Endometrial microvascular endothelial cells (primary cell): ENCODE measurements around the gene ZGRF1. TPM values are rescaled to one million over a fixed set of nuclear protein-coding genes. Genes with fewer than 3 reads are reported as not detected.
"Not testable (repeated sequence)": the region's sequence is repeated elsewhere in the genome, so short reads cannot be mapped to it uniquely, and the experiment has no call there.

Experiments used
- in situ Hi-C: cut with HindIII; loops from 2 replicates; pipeline ENCODE4 v1.10.0; 2017; ENCODE audit warnings: low sequenced_read_pairs, low pct_unique_long_range_greater_than_20kb; ENCODE audit errors: inconsistent ontology term
- total RNA-seq: library from RNA; depleted of rRNA; stranded (reverse); fragments of >200 nt; gene quantifications from one replicate; pipeline ENCODE4 v1.2.3, GENCODE V29; 2015; ENCODE audit errors: inconsistent ontology term

ZGRF1 gene, protein sequence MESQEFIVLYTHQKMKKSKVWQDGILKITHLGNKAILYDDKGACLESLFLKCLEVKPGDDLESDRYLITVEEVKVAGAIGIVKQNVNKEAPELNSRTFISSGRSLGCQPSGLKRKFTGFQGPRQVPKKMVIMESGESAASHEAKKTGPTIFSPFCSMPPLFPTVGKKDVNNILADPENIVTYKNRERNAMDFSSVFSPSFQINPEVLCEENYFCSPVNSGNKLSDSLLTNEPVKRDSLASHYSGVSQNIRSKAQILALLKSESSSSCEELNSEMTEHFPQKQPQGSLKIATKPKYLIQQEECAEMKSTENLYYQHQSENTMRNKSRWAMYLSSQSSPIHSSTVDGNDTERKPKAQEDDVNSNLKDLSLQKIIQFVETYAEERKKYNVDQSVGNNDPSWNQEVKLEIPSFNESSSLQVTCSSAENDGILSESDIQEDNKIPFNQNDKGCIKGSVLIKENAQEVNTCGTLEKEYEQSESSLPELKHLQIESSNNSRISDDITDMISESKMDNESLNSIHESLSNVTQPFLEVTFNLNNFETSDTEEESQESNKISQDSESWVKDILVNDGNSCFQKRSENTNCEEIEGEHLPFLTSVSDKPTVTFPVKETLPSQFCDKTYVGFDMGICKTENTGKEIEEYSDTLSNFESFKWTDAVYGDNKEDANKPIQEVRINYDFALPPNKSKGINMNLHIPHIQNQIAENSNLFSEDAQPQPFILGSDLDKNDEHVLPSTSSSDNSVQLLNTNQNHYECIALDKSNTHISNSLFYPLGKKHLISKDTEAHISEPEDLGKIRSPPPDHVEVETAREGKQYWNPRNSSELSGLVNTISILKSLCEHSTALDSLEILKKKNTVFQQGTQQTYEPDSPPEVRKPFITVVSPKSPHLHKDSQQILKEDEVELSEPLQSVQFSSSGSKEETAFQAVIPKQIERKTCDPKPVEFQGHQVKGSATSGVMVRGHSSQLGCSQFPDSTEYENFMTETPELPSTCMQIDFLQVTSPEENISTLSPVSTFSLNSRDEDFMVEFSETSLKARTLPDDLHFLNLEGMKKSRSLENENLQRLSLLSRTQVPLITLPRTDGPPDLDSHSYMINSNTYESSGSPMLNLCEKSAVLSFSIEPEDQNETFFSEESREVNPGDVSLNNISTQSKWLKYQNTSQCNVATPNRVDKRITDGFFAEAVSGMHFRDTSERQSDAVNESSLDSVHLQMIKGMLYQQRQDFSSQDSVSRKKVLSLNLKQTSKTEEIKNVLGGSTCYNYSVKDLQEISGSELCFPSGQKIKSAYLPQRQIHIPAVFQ (N-terminal part only)
- total RNA-seq, result 8.5 TPM

DNA sequence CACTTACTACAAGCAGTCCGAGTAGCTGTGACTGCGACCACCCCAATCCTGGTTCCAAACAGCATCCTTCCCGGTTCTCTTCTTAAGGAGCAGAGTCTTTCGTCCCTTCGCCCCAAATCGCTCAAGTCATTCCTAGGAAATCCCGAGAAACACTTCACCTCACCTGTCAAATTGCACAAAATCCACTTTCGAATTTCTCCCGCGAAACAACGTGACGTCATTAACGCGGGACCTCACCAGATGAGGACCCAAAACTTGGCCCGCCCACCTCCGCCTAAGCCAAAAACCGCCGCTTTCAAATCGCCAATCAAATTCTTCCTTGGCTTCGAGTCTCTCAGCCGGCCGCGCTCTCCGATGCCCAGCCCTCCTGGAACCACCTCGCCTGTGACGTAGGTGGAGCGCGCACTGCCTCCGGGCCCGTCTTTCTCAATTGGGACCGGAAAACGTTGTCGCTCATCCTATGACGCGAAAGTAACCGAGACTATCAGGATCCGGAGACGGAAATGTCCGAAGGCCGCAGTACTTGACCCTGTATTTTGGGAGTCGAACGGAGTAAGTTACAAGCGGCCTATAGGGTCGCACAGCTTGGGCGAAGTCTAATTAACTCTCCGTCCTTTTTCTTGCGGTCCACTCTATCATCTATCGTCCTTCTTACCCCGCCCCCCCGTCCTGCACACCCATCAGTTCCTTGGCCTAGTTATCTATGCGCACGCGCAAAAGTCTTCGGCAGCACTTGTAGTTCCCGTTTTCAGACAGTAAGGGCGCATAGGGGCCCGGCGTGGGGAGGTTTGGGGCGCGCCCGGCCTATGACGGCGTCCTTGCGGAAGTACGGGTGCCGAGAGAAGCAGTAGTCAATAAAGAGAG is at the start of gene ZGRF1, which contains the start of gene LARP7:
ZGRF1 (minus strand) TSS at position 222 of the 864 bp plus-strand sequence. CDS start 3,733 bp downstream, outside the sequence.
LARP7 (plus strand) TSS at position 456 of the 864 bp plus-strand sequence. CDS start 7,527 bp downstream, outside the sequence.
- in situ Hi-C loops, result no loop called here

DNA sequence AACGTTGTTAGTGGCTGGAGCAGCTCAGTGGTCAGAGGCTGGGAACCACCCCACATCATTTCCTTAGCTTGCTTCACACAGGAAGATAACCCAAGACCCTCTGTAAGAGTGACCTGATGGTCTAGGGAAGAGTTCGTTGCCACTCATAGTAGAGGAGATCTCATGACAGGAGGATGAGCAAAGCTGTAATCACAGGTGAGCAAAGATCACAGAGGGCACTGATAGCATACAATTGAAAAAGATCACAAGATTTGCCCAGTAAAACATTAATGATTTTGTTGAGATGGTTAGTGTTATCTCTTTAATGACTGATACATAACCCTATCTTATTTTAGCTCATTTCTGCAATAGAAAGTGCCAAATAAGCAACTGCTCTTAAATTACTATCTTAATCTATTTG is 44.3 kb upstream of the ZGRF1 start:
- in situ Hi-C loops, result no loop called here

DNA sequence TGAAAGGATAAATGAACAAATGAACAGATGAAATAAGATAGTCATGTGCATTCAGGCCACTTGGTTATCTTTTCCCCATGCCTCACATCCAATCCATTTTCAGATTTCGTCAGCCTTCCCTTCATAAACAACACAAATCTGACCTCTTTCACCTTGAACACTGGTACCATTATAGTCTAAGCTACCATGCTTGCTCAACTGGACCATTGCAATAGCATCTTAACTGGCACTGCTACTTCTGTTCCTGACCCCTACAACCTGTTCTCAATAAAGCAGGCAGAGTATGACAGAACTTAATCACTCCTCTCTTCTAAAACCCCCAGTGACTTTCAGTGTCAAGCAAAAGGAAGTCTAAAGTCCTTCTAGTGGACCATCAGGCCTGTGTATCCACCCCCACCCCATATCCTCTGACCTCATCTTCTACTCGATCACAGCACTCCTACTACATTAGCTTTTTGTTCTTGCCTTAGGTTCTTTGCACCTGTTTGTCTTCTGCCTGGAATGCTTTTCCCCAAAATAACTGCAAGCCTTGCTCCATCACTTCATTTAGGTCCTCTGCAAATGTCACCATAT is 40.9 kb upstream of the ZGRF1 start:
- in situ Hi-C loops, result no loop called here

DNA sequence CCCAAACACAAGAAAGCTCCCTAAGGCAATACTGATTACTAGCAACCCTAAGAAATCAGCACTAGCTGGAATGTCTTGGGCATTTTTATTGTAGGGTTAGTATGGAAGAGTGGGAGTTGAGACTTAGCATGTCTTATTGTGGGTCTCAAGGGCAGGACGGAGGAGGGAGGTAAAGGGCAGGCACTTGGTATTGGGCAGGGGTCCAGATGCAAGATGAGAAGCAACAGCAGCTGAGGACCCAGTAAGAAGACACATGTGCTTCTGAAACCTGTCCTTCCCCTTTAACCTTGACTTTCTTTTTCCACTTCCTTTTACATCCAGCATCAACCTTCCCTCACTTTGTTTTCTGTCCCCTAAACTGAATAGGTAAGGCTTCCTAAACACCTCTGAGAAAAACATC is 37.7 kb upstream of the ZGRF1 start:
- in situ Hi-C loops, result no loop called here

DNA sequence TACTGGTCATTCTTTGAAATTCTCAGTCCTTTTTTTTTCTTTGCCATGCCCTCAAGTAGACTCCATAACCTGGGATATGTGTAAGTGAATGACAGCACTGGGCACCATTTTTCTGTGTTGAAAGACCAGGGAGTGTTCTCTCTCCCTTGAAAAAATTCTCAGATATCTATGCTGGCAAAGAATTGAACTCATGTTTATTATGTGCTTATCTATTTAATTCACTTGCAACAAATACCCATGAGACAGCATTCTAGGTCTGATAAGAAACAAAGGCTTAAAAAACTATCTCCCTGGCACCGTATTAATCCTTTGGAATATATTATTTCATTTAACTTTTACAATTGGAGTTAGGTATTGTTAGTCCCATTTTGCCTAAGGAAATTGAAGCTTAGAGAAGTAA is 37.0 kb upstream of the ZGRF1 start:
- in situ Hi-C loops, result no loop called here

DNA sequence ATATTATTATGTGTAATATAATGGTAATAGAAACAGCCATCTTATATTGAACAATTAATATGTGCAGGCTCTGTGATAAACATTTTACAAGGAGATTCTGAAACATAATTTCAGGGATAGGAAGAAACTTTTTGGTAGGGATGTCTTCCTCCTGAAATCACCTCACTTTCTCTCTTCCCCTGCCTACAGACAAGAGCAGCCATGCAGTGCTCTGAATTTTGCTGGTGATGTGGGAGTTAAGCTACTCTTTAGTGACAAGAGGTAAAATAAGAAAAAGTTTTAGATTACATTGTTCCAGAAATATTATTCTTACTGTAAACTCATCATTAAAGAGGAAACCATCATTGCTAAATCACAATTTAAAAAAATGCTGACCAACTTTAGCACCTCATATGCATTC is 36.4 kb upstream of the ZGRF1 start:
- in situ Hi-C loops, result no loop called here

DNA sequence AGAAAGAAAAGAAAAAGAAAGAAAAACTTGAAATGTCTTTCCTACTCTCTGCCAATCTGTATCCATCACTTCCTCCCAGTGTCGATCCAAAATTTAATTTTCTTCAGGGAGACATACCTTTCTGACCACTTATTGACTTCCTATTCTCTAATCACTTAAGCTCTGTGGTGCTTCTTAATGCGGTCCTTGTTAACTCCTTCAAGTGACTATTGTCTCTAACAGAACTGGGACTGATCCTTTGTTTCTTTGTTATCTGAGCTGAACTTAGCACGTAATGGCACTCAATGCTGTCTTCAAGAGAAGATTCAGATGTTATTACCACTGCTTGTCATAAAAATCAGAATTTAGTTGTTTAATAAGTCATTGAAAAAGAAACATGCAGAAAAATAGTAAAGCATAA is 31.4 kb upstream of the ZGRF1 start:
- in situ Hi-C loops, result no loop called here

DNA sequence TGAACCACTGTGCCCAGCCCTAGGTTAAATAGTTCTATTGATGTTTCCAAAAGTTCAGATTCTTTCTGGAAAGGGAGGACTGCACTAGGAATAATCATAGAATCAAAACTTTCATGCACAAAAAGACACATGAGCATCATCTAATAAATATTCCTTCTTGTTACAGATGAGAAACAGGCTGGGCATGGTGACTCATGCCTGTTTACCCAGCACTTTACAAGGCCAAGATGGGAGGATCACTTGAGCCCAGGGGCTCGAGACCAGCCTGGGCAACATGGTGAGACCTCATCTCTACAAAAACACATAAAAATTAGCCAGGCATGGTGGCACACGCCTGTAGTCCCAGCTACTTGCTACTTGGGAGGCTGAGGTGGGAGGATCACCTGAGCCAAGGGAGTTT is 27.9 kb upstream of the ZGRF1 start:
- in situ Hi-C loops, result no loop called here

DNA sequence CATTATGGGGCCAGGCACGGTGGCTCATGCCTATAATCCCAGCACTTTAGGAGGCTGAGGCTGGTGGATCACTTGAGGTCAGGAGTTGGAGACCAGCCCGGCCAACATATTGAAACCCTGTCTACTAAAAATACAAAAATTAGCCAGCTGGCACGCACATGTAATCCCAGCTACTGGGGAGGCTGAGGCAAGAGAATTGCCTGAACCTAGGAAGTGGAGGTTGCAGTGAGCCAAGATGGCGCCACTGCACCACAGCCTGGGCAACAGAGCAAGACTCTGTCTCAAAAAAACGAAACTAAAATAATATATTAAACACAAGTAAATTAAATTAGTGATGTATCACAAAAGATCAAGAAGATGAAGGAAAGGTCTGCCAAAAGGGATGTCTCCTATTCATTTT is 19.4 kb upstream of the ZGRF1 start:
- in situ Hi-C loops, result not testable (repeated sequence)

DNA sequence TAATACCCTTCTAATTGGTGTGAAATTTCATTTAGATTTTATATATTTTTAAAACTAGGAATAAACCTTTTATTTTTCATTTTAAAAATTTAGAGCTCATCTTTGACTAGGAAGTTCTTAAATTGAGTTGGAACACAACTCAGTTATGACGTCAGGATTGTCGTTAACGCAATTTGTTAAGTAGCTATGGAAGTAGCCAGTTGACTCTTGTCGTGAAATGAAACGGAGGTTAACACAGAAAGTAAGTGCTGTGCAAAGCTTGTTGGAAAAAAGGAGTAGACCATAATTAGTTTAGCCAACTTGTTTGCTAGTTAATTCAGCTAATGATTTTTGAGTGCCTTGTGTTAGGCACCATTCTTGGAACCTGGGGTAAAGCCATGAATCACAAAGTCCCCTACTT is 18.6 kb upstream of the ZGRF1 start:
- in situ Hi-C loops, result no loop called here

DNA sequence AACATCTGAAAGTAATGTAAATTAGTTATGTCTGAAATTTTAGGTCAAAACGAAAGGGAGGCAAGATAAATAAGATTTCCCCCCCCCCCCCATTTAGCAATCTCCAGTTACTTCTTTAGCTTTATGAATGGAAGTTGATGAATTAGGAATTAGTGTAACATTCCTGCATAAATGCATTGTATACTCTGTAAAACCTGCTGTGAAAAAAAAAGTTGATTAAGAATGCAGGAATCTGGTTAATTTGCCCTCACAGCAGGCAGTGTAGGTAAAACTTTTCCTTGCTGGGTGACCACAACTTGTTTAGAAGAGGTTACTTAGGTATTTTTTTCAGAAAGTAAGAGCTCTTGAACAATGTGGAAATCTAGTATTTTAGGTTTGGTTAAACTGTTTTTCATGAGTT is 15.5 kb upstream of the ZGRF1 start:
- in situ Hi-C loops, result no loop called here

DNA sequence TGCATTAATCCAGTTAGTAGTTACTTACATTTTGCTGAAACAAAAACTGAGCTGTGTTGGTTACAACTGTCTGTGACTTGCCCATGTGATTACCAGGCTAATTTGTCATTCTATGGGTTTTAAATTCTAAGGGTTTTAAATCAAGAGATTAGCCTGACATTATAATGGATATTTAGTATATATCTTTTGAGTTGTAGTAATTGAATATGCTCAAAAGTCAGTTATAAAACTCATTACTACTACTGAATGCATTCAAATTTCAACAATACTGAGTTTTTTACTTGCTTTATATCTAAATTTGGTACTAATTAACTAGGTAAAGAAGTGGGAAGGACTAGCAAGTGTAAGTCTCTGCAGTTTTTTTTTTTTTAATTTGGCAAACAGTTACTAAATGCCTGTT is 14.9 kb upstream of the ZGRF1 start:
- in situ Hi-C loops, result no loop called here

DNA sequence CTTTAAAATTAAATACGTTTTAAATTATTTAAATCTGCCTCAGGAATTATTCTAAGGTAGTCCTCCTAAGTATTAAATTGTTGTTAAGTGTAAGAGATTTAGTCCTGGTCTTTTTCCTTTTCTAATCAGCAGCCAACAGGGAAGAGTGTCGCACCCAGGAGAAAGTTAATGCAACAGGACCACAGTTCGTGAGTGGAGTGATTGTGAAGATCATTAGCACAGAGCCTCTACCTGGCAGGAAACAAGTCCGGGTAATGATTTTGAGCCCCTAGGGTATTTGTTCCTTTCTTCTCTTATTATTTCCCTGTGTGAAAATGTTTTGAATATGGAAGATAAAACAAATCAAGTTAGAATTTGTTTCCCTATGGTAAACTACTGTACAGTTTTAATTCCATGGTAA is 13.6 kb upstream of the ZGRF1 start:
- in situ Hi-C loops, result no loop called here

DNA sequence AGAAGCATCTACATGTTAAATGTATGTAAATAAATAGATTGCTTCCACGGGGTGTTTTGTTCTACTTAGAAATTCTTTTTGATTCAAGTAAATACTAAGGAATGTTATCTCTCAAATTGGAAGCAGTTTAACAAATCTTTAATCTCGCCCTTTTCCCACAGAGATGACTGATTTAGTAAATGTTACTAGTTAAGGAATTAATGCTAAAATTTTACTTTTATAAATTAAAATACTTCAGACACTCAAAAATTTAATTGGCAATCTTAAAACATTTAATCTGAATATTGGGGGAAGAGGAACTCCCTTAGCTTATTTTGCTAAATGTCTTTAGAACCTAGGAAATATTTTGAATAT is 12.3 kb upstream of the ZGRF1 start:
- in situ Hi-C loops, result loop anchor here (10.0 kb wide), 1 partner anchor 66 kb away; no protein-coding TSS in a partner anchor

DNA sequence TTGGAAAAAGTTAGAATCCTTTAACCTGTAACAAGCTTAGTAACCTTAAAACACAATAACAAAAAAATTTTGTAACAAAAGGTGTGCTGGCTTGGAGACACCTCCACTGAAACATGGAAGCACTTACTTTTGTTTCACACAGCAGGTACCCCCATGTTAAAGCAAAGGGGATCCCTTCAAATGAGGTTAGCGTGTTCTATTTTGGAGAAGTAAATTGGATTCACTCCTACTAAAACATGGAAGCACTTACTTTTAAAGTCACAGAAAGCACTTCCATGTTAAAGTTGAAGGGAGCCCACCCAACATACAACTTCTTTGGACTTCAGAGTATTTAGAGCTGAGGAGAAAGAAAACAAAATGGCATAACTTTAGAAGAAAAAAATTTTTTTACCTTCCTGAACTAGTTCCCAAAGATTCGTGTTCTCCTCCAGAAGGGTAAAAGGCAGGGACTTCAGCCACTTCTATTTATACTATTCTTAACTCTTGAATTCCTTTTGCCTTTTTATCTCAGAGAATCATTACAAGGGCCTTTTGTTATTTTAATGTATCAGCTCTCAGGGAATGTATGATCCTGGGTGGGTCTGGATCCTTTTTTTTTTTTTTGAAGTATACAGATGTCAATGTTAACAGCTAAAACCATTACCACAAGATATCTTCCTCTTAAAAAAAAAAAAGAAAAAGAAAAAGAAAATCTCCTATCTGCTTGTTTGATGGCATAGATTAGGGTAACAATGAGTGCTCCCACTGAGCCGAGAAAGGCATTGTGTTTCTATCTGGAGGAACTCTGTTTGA is 11.8 kb upstream of the ZGRF1 start:
- in situ Hi-C loops, result loop anchor here (10.0 kb wide), 1 partner anchor 66 kb away; no protein-coding TSS in a partner anchor

DNA sequence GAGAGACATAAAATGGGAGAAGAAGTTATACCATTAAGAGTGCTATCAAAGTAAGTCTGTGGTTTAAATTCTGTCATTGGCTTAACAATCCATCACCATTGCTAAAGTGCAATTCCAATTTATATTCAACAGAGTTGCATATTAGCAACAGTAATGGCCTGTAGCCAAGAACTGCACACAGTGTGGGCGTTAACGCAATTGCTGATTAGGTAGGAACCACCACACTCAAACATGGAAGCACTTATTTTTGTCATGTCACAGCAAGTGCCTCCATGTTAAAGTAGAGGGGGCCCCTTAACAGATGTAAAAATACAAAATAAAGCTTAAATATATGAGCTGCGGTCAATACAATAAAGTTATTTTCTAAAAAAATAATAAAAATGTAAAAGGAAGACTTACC is 11.1 kb upstream of the ZGRF1 start:
- in situ Hi-C loops, result loop anchor here (10.0 kb wide), 1 partner anchor 67 kb away; no protein-coding TSS in a partner anchor
